SK-N-SH treated with all-trans-retinoic acid at 6 μM for 48 hours (cell line): ENCODE results near the gene NPR1.

Source experiments
- GLIS3 ChIP-seq: fragments of 250-450 bp; sonication (Bioruptor Pico); IDR thresholded peaks from 2 replicates; pipeline ENCODE4 v1.5.0; 2020; ENCODE audit warnings: mild to moderate bottlenecking, moderate library complexity
- TOX ChIP-seq: fragments of 250-450 bp; sonication (Bioruptor Pico); IDR thresholded peaks from 2 replicates; pipeline ENCODE4 v1.8.0; 2021; ENCODE audit warnings: mild to moderate bottlenecking, moderate library complexity, borderline replicate concordance
- ZFP3 ChIP-seq: fragments of 250-450 bp; sonication (Bioruptor Pico); IDR thresholded peaks from 2 replicates; pipeline ENCODE4 v1.5.0; 2020; ENCODE audit warnings: mild to moderate bottlenecking, moderate library complexity
- ZFP30 ChIP-seq: fragments of 450-650 bp; formaldehyde crosslinking; IDR thresholded peaks from 2 replicates; pipeline ENCODE4 v1.5.0; 2022; ENCODE audit warnings: mild to moderate bottlenecking, moderate library complexity
- ZNF70 ChIP-seq: fragments of 450-650 bp; formaldehyde crosslinking; IDR thresholded peaks from 2 replicates; pipeline ENCODE4 v1.5.0; 2020; ENCODE audit warnings: mild to moderate bottlenecking, moderate library complexity
- TF ChIP-seq, protein P1 (sequence below): fragments of 250-450 bp; sonication (Bioruptor Pico); IDR thresholded peaks from 2 replicates; pipeline ENCODE4 v1.5.1; 2021; ENCODE audit warnings: mild to moderate bottlenecking, moderate library complexity

- no peak for TF ChIP-seq GLIS3 (CRISPR knock-in tag)
- TF ChIP-seq, protein P1, sequence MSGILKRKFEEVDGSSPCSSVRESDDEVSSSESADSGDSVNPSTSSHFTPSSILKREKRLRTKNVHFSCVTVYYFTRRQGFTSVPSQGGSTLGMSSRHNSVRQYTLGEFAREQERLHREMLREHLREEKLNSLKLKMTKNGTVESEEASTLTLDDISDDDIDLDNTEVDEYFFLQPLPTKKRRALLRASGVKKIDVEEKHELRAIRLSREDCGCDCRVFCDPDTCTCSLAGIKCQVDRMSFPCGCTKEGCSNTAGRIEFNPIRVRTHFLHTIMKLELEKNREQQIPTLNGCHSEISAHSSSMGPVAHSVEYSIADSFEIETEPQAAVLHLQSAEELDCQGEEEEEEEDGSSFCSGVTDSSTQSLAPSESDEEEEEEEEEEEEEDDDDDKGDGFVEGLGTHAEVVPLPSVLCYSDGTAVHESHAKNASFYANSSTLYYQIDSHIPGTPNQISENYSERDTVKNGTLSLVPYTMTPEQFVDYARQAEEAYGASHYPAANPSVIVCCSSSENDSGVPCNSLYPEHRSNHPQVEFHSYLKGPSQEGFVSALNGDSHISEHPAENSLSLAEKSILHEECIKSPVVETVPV (CRISPR knock-in tag) = no peak
- no peak for TF ChIP-seq ZFP3 (CRISPR knock-in tag)
- TF ChIP-seq ZFP30 = no peak
- TF ChIP-seq TOX (CRISPR knock-in tag) = no peak
- TF ChIP-seq ZNF70 (CRISPR knock-in tag) = no peak
Observed at GRCh38 chr1:153677718-153678518, 570 bp upstream of the NPR1 start.
